ENCODE measurements around the gene TRIP10.
"Not testable (repeated sequence)": the region's sequence is repeated elsewhere in the genome, so short reads cannot be mapped to it uniquely, and the experiment has no call there.

Gene TRIP10

GRCh38 chr19:6776045-6776444 is 36.6 kb downstream of the TRIP10 start:
- Mint-ChIP-seq H3K36me3 (ENCODE audit: low read depth) (peaks cover 56% of the 10 kb centered on the region), H3K27ac (peak overlapping the region; percentile 78), H3K4me1 (ENCODE audit: low read depth) (peaks cover 66% of the 10 kb centered on the region)
- intact Hi-C loops (cut with micrococcal nuclease): loop anchor here (10.0 kb wide), 1 partner anchor 89 kb away; no protein-coding TSS in a partner anchor
- H3K9me3 Mint-ChIP-seq, H3K27me3 Mint-ChIP-seq, H3K4me3 Mint-ChIP-seq: not testable (repeated sequence)

GRCh38 chr19:6776999-6777398 is 37.5 kb downstream of the TRIP10 start:
- peaks cover 9% of the 10 kb centered on the region for H3K9me3 Mint-ChIP-seq
- intact Hi-C loops (cut with micrococcal nuclease): loop anchor here (10.0 kb wide), 1 partner anchor 88 kb away; no protein-coding TSS in a partner anchor
- peaks cover 65% of the 10 kb centered on the region for H3K4me1 Mint-ChIP-seq (ENCODE audit: low read depth)
- H3K27ac Mint-ChIP-seq: no peak overlapping the region
- no peaks in the 10 kb centered on the region for H3K27me3 Mint-ChIP-seq
- H3K36me3 Mint-ChIP-seq (ENCODE audit: low read depth): peaks cover 62% of the 10 kb centered on the region
- no peak overlapping the region for H3K4me3 Mint-ChIP-seq

GRCh38 chr19:6777434-6777833 is 38.0 kb downstream of the TRIP10 start:
- H3K27ac Mint-ChIP-seq: peak overlapping the region; percentile 45
- intact Hi-C loops (cut with micrococcal nuclease): loop anchor here (10.0 kb wide), 1 partner anchor 87 kb away; no protein-coding TSS in a partner anchor
- H3K4me3 Mint-ChIP-seq: no peak overlapping the region
- peaks cover 61% of the 10 kb centered on the region for H3K4me1 Mint-ChIP-seq (ENCODE audit: low read depth)
- peaks cover 61% of the 10 kb centered on the region for H3K36me3 Mint-ChIP-seq (ENCODE audit: low read depth)
- no peaks in the 10 kb centered on the region for H3K27me3 Mint-ChIP-seq
- H3K9me3 Mint-ChIP-seq: peaks cover 9% of the 10 kb centered on the region

GRCh38 chr19:6778386-6778785 is 38.9 kb downstream of the TRIP10 start:
- Mint-ChIP-seq H3K4me3 (no peak overlapping the region), H3K36me3 (ENCODE audit: low read depth) (peaks cover 53% of the 10 kb centered on the region), H3K9me3 (peaks cover 9% of the 10 kb centered on the region), H3K27ac (peak overlapping the region; percentile 45), H3K27me3 (no peaks in the 10 kb centered on the region), H3K4me1 (ENCODE audit: low read depth) (peaks cover 63% of the 10 kb centered on the region)
- intact Hi-C loops (cut with micrococcal nuclease): loop anchor here (10.0 kb wide), 1 partner anchor 86 kb away; no protein-coding TSS in a partner anchor

- Mint-ChIP-seq H3K27me3 (no peaks in the 10 kb centered on the region), H3K4me1 (ENCODE audit: low read depth) (peaks cover 57% of the 10 kb centered on the region), H3K4me3 (no peak overlapping the region), H3K9me3 (peaks cover 9% of the 10 kb centered on the region), H3K36me3 (ENCODE audit: low read depth) (peaks cover 60% of the 10 kb centered on the region), H3K27ac (no peak overlapping the region)
- intact Hi-C loops (cut with micrococcal nuclease): loop anchor here (10.0 kb wide), 1 partner anchor 86 kb away; no protein-coding TSS in a partner anchor
These were observed 39.7 kb downstream of the TRIP10 start for GRCh38 chr19:6779206-6779605.

GRCh38 chr19:6787393-6787792 is 47.9 kb downstream of the TRIP10 start:
- H3K27ac Mint-ChIP-seq: no peak overlapping the region
- H3K36me3 Mint-ChIP-seq (ENCODE audit: low read depth): peaks cover 72% of the 10 kb centered on the region
- H3K9me3 Mint-ChIP-seq: no peaks in the 10 kb centered on the region
- no peaks in the 10 kb centered on the region for H3K27me3 Mint-ChIP-seq
- no peak overlapping the region for H3K4me3 Mint-ChIP-seq
- intact Hi-C loops (cut with micrococcal nuclease): no loop called here
- H3K4me1 Mint-ChIP-seq (ENCODE audit: low read depth): peaks cover 54% of the 10 kb centered on the region

- intact Hi-C loops (cut with micrococcal nuclease): no loop called here
- H3K36me3 Mint-ChIP-seq (ENCODE audit: low read depth): peaks cover 78% of the 10 kb centered on the region
These were observed 49.4 kb downstream of the TRIP10 start for GRCh38 chr19:6788896-6789295.

GRCh38 chr19:6790194-6791128 is 51.0 kb downstream of the TRIP10 start:
- Mint-ChIP-seq H3K27me3 (no peaks in the 10 kb centered on the region), H3K4me1 (ENCODE audit: low read depth) (peaks cover 49% of the 10 kb centered on the region), H3K36me3 (ENCODE audit: low read depth) (peaks cover 78% of the 10 kb centered on the region), H3K4me3 (no peak overlapping the region), H3K9me3 (peaks cover 15% of the 10 kb centered on the region), H3K27ac (no peak overlapping the region)
- intact Hi-C loops (cut with micrococcal nuclease): no loop called here

More at GRCh38 chr19:6788896-6789295, 49.4 kb downstream of the TRIP10 start:
- H3K4me1 Mint-ChIP-seq (ENCODE audit: low read depth): peaks cover 48% of the 10 kb centered on the region
- no peak overlapping the region for H3K27ac Mint-ChIP-seq
- peaks cover 2% of the 10 kb centered on the region for H3K9me3 Mint-ChIP-seq
- no peaks in the 10 kb centered on the region for H3K27me3 Mint-ChIP-seq
- no peak overlapping the region for H3K4me3 Mint-ChIP-seq

GRCh38 chr19:6791237-6791636 is 51.8 kb downstream of the TRIP10 start:
- peaks cover 15% of the 10 kb centered on the region for H3K9me3 Mint-ChIP-seq
- no peak overlapping the region for H3K27ac Mint-ChIP-seq
- peaks cover 78% of the 10 kb centered on the region for H3K36me3 Mint-ChIP-seq (ENCODE audit: low read depth)
- peaks cover 57% of the 10 kb centered on the region for H3K4me1 Mint-ChIP-seq (ENCODE audit: low read depth)
- intact Hi-C loops (cut with micrococcal nuclease): no loop called here
- no peak overlapping the region for H3K4me3 Mint-ChIP-seq
- no peaks in the 10 kb centered on the region for H3K27me3 Mint-ChIP-seq

- Mint-ChIP-seq H3K9me3 (peaks cover 15% of the 10 kb centered on the region), H3K4me1 (ENCODE audit: low read depth) (peaks cover 68% of the 10 kb centered on the region), H3K27ac (no peak overlapping the region), H3K36me3 (ENCODE audit: low read depth) (peaks cover 77% of the 10 kb centered on the region), H3K4me3 (no peak overlapping the region), H3K27me3 (no peaks in the 10 kb centered on the region)
- intact Hi-C loops (cut with micrococcal nuclease): no loop called here
These were observed 53.9 kb downstream of the TRIP10 start for GRCh38 chr19:6793411-6793810.

GRCh38 chr19:6793973-6794372 is 54.5 kb downstream of the TRIP10 start:
- Mint-ChIP-seq H3K9me3 (peaks cover 15% of the 10 kb centered on the region), H3K4me1 (ENCODE audit: low read depth) (peaks cover 66% of the 10 kb centered on the region), H3K27me3 (no peaks in the 10 kb centered on the region), H3K27ac (no peak overlapping the region), H3K4me3 (no peak overlapping the region), H3K36me3 (ENCODE audit: low read depth) (peaks cover 72% of the 10 kb centered on the region)
- intact Hi-C loops (cut with micrococcal nuclease): no loop called here

- Mint-ChIP-seq H3K27ac (no peak overlapping the region), H3K27me3 (no peaks in the 10 kb centered on the region), H3K4me3 (no peak overlapping the region), H3K4me1 (ENCODE audit: low read depth) (peaks cover 66% of the 10 kb centered on the region), H3K9me3 (peaks cover 15% of the 10 kb centered on the region), H3K36me3 (ENCODE audit: low read depth) (peaks cover 69% of the 10 kb centered on the region)
- intact Hi-C loops (cut with micrococcal nuclease): no loop called here
These were observed 55.4 kb downstream of the TRIP10 start for GRCh38 chr19:6794686-6795431.

- Mint-ChIP-seq H3K27ac (peak overlapping the region; percentile 1), H3K4me1 (ENCODE audit: low read depth) (peaks cover 71% of the 10 kb centered on the region), H3K36me3 (ENCODE audit: low read depth) (peaks cover 65% of the 10 kb centered on the region), H3K4me3 (no peak overlapping the region), H3K27me3 (no peaks in the 10 kb centered on the region), H3K9me3 (peaks cover 15% of the 10 kb centered on the region)
- intact Hi-C loops (cut with micrococcal nuclease): no loop called here
These were observed 56.8 kb downstream of the TRIP10 start for GRCh38 chr19:6796278-6796677.

- Mint-ChIP-seq H3K36me3 (ENCODE audit: low read depth) (peaks cover 55% of the 10 kb centered on the region), H3K27me3 (no peaks in the 10 kb centered on the region), H3K4me3 (no peak overlapping the region), H3K9me3 (peaks cover 15% of the 10 kb centered on the region), H3K4me1 (ENCODE audit: low read depth) (peaks cover 73% of the 10 kb centered on the region), H3K27ac (peak overlapping the region; percentile 1)
- intact Hi-C loops (cut with micrococcal nuclease): no loop called here
These were observed 58.2 kb downstream of the TRIP10 start for GRCh38 chr19:6797646-6798045.

All from dendritic cell treated with granulocyte-macrophage colony-stimulating factor and Interleukin-4, amounts not matched to agents 40 ng/mL and 50 ng/mL, for 4 days (primary cell).